Measurements from ENCODE around the gene SPTBN1. TPM values are rescaled to one million over a fixed set of nuclear protein-coding genes. Genes with fewer than 3 reads are reported as not detected.
A peak's percentile ranks its signal among the peaks of the same experiment; 100 is the strongest.

The SPTBN1 gene
- total RNA-seq, 1 donor from 2014 or later: 217 TPM

DNA sequence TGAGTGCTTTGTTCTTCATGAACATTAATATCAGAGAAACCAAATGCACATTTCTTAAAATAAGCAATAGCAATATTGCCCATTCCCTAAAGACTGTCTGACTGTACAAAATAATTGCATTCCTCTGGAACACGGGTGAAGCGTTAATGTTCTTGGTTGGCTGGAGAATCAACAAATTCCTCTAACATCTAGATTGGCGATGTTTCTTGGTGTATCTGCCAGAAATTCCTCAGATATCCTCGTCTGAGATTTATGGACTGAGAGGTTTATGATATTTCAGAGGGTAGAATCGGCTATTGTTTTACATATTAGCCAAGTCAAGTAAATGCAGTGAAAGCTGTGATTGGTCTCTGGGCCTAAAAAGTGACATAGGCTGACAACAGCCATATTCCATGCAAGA is 27.1 kb upstream of the SPTBN1 start:
- H3K9me3 Mint-ChIP-seq: peaks cover 2% of the 10 kb centered on the region
- H3K27me3 Mint-ChIP-seq (ENCODE audit: low read depth): no peaks in the 10 kb centered on the region
- no peak overlapping the region for H3K4me3 Mint-ChIP-seq
- TF ChIP-seq, protein P1, sequence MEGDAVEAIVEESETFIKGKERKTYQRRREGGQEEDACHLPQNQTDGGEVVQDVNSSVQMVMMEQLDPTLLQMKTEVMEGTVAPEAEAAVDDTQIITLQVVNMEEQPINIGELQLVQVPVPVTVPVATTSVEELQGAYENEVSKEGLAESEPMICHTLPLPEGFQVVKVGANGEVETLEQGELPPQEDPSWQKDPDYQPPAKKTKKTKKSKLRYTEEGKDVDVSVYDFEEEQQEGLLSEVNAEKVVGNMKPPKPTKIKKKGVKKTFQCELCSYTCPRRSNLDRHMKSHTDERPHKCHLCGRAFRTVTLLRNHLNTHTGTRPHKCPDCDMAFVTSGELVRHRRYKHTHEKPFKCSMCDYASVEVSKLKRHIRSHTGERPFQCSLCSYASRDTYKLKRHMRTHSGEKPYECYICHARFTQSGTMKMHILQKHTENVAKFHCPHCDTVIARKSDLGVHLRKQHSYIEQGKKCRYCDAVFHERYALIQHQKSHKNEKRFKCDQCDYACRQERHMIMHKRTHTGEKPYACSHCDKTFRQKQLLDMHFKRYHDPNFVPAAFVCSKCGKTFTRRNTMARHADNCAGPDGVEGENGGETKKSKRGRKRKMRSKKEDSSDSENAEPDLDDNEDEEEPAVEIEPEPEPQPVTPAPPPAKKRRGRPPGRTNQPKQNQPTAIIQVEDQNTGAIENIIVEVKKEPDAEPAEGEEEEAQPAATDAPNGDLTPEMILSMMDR (conservative IDR thresholded peaks at IDR 0.05): no peak
- H3K27ac Mint-ChIP-seq (ENCODE audit: unreplicated experiment): no peak overlapping the region
- no peak for DNase-seq (ENCODE audit: low read depth, low spot score)
- peaks cover 5% of the 10 kb centered on the region for H3K4me1 Mint-ChIP-seq
- H3K36me3 Mint-ChIP-seq (ENCODE audit: low read depth): no peaks in the 10 kb centered on the region

DNA sequence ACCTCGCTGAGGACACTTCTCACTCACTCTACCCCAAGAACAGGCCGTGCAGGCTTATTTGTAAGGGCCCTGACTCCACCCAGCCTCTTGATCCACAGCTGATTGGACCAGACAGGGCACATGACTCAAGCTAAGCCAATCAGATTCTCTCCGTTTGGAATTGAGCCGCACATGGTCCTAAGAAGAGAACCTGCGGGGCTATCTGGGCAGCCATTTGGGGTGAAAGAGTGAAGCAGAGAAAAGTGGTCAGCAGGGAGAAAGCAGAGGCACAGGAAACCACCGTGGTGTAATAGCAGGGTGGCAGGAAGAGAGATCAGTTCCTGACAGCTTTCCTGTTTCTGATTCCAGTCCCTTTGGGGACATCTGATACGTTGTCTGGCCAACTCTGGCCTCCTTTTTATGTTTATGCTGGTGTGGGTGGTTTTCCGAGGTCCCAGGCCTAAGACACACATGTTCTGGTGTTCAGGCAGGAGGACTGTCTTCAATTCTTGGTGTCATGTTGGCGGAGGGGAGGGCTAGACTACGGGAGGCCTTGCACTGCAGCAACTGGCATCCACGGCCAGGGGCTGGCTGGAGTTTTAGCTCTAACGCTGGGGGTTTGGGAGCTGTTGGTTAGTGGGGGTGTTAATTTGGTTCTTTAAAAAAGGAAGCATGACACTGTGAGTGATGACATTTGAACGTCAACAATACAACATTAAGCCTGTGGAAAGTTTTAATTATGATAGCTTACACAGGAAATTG is 26.1 kb upstream of the SPTBN1 start:
- Mint-ChIP-seq H3K27me3 (ENCODE audit: low read depth) (no peaks in the 10 kb centered on the region), H3K4me3 (no peak overlapping the region), H3K9me3 (peaks cover 2% of the 10 kb centered on the region), H3K4me1 (peaks cover 5% of the 10 kb centered on the region), H3K27ac (ENCODE audit: unreplicated experiment) (peak overlapping the region; percentile 77), H3K36me3 (ENCODE audit: low read depth) (no peaks in the 10 kb centered on the region)
- DNase-seq (ENCODE audit: low read depth, low spot score): no peak
- TF ChIP-seq, protein P1 (conservative IDR thresholded peaks at IDR 0.05): no peak

DNA sequence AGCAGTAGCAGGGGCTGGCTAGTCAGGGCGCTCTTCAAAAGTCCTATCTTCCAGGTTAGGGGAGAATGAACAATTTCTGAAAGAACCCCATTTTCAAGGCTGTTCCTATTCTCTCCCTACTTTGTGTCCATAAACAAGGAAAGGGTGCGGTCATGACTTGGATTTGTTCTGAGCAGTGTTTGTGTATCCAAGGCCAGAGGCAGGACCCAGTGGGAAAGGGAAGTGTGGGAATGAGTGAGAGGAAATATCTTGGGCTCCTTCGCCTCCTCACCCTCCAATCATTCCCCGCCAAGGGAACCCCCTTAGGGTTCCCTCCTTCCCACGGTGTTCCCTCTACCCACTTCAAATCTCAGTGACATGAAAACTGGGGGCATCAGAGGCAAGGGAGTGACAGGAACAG is 25.5 kb upstream of the SPTBN1 start:
- TF ChIP-seq, protein P1 (conservative IDR thresholded peaks at IDR 0.05): no peak
- Mint-ChIP-seq H3K9me3 (peaks cover 2% of the 10 kb centered on the region), H3K4me1 (peaks cover 5% of the 10 kb centered on the region), H3K27me3 (ENCODE audit: low read depth) (no peaks in the 10 kb centered on the region), H3K4me3 (no peak overlapping the region), H3K36me3 (ENCODE audit: low read depth) (no peaks in the 10 kb centered on the region), H3K27ac (ENCODE audit: unreplicated experiment) (no peak overlapping the region)
- no peak for DNase-seq (ENCODE audit: low read depth, low spot score)

DNA sequence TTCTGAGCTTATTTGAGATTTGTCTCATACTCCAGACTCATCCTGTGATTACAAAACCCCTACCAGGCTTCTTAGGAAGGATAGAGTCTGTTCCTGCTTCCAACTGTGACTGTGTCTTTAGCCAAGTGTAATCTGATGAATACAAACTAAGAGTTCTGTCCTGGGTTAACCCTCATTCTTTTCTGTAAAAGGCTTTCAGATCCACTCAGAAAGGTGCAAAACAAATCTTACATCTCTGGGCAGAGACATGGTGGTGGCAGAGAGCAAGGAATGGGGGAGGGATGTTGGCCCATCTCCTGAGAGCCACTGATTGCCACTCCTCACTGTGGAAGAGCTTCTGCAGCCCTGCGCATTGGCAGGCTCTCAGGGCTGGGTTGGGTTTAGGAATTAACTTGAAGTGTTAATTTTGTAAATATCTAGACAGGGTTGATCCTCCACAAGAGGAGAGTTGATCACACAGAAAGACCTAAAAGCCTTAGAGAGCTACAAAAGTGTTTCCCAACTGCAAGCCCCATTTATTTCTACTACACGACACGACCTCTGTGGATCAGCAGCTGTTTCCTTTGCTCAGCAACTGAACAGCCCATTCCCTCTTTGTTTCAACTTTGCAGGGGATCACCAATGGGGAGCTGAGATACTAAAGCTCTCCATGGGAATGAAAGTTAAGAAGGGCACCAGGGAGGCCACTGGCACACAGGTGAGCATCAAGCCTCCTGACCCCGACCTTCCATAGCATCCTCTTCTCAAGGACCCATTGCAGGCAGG is 23.7 kb upstream of the SPTBN1 start:
- H3K9me3 Mint-ChIP-seq: peaks cover 2% of the 10 kb centered on the region
- no peaks in the 10 kb centered on the region for H3K27me3 Mint-ChIP-seq (ENCODE audit: low read depth)
- H3K4me1 Mint-ChIP-seq: peaks cover 5% of the 10 kb centered on the region
- no peaks in the 10 kb centered on the region for H3K36me3 Mint-ChIP-seq (ENCODE audit: low read depth)
- no peak for DNase-seq (ENCODE audit: low read depth, low spot score)
- H3K4me3 Mint-ChIP-seq: no peak overlapping the region
- TF ChIP-seq, protein P1 (conservative IDR thresholded peaks at IDR 0.05): no peak
- peak overlapping the region; percentile 64 for H3K27ac Mint-ChIP-seq (ENCODE audit: unreplicated experiment)

DNA sequence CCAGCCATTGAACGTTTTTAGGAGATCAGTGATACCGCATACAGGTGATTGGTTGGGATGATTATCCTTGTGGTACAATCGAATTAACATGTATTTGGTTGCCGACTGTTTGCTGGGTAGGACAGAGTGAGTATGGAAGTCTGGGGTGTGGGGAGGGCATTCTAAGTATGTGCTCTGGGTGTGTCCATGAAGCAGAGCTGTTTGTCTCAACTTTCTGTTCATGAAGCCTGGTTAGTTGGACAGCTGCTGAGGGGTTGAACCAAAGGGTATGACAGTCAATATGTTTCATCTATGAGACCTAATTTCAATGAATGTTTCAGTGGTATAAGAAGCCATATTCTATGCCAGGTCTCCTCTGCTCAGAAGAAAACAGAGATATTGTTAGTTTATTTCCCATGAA is 21.9 kb upstream of the SPTBN1 start:
- Mint-ChIP-seq H3K27ac (ENCODE audit: unreplicated experiment) (no peak overlapping the region), H3K4me3 (no peak overlapping the region), H3K27me3 (ENCODE audit: low read depth) (no peaks in the 10 kb centered on the region), H3K36me3 (ENCODE audit: low read depth) (no peaks in the 10 kb centered on the region), H3K4me1 (peaks cover 5% of the 10 kb centered on the region), H3K9me3 (peaks cover 2% of the 10 kb centered on the region)
- TF ChIP-seq, protein P1 (conservative IDR thresholded peaks at IDR 0.05): no peak
- no peak for DNase-seq (ENCODE audit: low read depth, low spot score)
